ENCODE results near the gene WNT7B.

DNA sequence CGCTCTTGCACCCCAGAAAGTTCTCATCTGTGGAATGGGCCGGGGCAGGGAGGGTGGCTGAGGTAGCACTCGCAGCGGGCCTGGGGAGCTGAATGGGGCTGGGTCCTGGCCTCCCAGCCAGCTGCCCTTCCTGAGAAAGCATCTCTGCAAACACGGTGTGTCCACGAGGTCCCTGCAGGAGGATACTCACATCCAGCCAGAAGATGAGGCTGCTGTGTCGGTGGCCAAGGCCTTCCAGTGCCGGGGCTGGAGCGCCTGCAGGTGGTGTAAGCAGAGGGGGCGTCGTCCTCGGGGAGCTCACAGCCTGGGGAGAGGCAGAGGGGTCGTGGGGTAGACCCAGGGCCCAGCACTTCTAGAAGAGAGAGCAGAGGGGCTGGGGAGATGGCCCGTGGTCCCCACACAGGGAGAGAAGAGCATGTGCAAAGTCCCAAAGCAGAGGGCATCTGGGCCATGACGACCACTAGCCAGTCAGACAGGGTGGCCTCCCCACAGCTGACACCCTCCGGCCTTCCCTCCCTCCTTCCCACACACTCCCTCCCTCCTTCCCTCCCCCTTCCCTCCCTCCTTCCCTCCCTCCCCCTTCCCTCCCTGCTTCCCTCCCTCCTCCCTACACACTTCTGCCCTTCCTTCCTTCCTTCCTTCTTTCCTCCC lies 97.9 kb downstream of the WNT7B start:
- TF ChIP-seq ARNT (IDR thresholded peaks at IDR 0.05) (no peak), FOXK2 (IDR thresholded peaks at IDR 0.05) (no peak), NFRKB (IDR thresholded peaks at IDR 0.05) (no peak), CTBP1 (IDR thresholded peaks at IDR 0.05; ENCODE audit: borderline replicate concordance) (no peak), LEF1 (IDR thresholded peaks at IDR 0.05; ENCODE audit: borderline replicate concordance) (no peak), ELF4 (IDR thresholded peaks at IDR 0.05) (no peak), BHLHE40 (IDR thresholded peaks at IDR 0.05; ENCODE audit: borderline replicate concordance) (no peak), FOXM1 (IDR thresholded peaks at IDR 0.05; ENCODE audit: borderline replicate concordance) (no peak), SP1 (IDR thresholded peaks at IDR 0.05) (no peak), ZNF384 (IDR thresholded peaks at IDR 0.05) (no peak), TARDBP (IDR thresholded peaks at IDR 0.05) (no peak), SUZ12 (IDR thresholded peaks at IDR 0.05) (no peak)

Data from HEK293T (cell line).